IMR-90 (cell line): ENCODE measurements around the gene IFIT1B. TPM values are rescaled to one million over a fixed set of nuclear protein-coding genes. Genes with fewer than 3 reads are reported as not detected.

Experiments used
- ATAC-seq: fragments of 200-7000 bp; cut with Tn5 transposase; 2 replicates; pipeline ENCODE4 v1.9.1; 2020; ENCODE audit warnings: low read depth, mild to moderate bottlenecking, moderate library complexity
- BruUV-seq: library from RNA; stranded (reverse); fragments of 400-500 nt; replicated peaks from 2 replicates; lab custom pipeline; 2021; lab: Mats Ljungman, UMichigan
- CTCF ChIA-PET: fragments of 300-600 bp; formaldehyde crosslinking; extraction: SDS; loops from one replicate; lab custom pipeline; 2021; ENCODE audit warnings: antibody characterized with exemption; lab: Yijun Ruan, JAX
- POLR2A ChIA-PET: fragments of 300-600 bp; sonication (Branson Sonifier 250); formaldehyde crosslinking; loops from one replicate; lab custom pipeline; 2022; ENCODE audit warnings: antibody characterized with exemption; ENCODE audit not compliant: unreplicated experiment; lab: Charles Lee
- DNase-seq: peaks from one replicate; pipeline ENCODE4 v3.0.0; 2013
- H2AFZ ChIP-seq: replicated peaks from 2 replicates; pipeline ENCODE3; 2013; ENCODE audit warnings: low read length, mild to moderate bottlenecking; ENCODE audit not compliant: poor library complexity
- H2AK5ac ChIP-seq: 2 replicates; pipeline ENCODE4 v1.6.1; 2013; ENCODE audit warnings: low read depth, low read length, inconsistent platforms
- H2AK9ac ChIP-seq: replicated peaks from 2 replicates; pipeline ENCODE3; 2013; ENCODE audit warnings: mild to moderate bottlenecking, low read depth, low read length, moderate library complexity; ENCODE audit not compliant: poor library complexity
- H2BK120ac ChIP-seq: 2 replicates; pipeline ENCODE4 v1.6.1; 2013; ENCODE audit warnings: low read depth, low read length, inconsistent platforms
- H2BK15ac ChIP-seq: 3 replicates; pipeline ENCODE4 v1.6.1; 2013; ENCODE audit warnings: low read depth, low read length, inconsistent platforms
- H2BK20ac ChIP-seq: 2 replicates; pipeline ENCODE4 v1.6.1; 2013; ENCODE audit warnings: low read depth, mild to moderate bottlenecking, inconsistent platforms, low read length, moderate library complexity
- H2BK5ac ChIP-seq: 2 replicates; pipeline ENCODE4 v1.6.1; 2013; ENCODE audit warnings: mild to moderate bottlenecking, low read depth, low read length, inconsistent platforms; ENCODE audit not compliant: poor library complexity, severe bottlenecking
- H3K14ac ChIP-seq: replicated peaks from 2 replicates; pipeline ENCODE4 v1.6.1; 2013; ENCODE audit warnings: low read depth, low read length, inconsistent platforms
- H3K18ac ChIP-seq: 2 replicates; pipeline ENCODE4 v1.6.1; 2013; ENCODE audit warnings: low read depth, low read length, control low read depth
- H3K23ac ChIP-seq: 2 replicates; pipeline ENCODE4 v1.6.1; 2013; ENCODE audit warnings: low read depth, low read length, inconsistent platforms
- H3K27ac ChIP-seq: 2 replicates; pipeline ENCODE4 v1.5.1; 2013; ENCODE audit warnings: mild to moderate bottlenecking, control low read depth, low read length; ENCODE audit not compliant: insufficient read depth
- H3K27me3 ChIP-seq: 2 replicates; pipeline ENCODE4 v1.6.1; 2013; ENCODE audit warnings: low read length; ENCODE audit not compliant: control insufficient read depth, insufficient read depth
- H3K36me3 ChIP-seq: 2 replicates; pipeline ENCODE4 v1.6.1; 2013; ENCODE audit warnings: low read length, mixed read lengths; ENCODE audit not compliant: control insufficient read depth, insufficient read depth
- H3K4ac ChIP-seq: 2 replicates; pipeline ENCODE4 v1.6.1; 2013; ENCODE audit warnings: low read depth, low read length, inconsistent platforms
- H3K4me1 ChIP-seq: 2 replicates; pipeline ENCODE4 v1.6.1; 2013; ENCODE audit warnings: low read length, mixed read lengths; ENCODE audit not compliant: control insufficient read depth, insufficient read depth
- H3K4me2 ChIP-seq: 2 replicates; pipeline ENCODE4 v1.6.1; 2013; ENCODE audit warnings: low read depth, mild to moderate bottlenecking, control low read depth, low read length, moderate library complexity
- H3K4me3 ChIP-seq: 2 replicates; pipeline ENCODE4 v1.5.1; 2013; ENCODE audit warnings: low read depth, mild to moderate bottlenecking, control low read depth, low read length, moderate library complexity; ENCODE audit not compliant: insufficient read depth
- H3K56ac ChIP-seq: 2 replicates; pipeline ENCODE4 v1.6.1; 2013; ENCODE audit warnings: low read length, inconsistent platforms; ENCODE audit not compliant: insufficient read depth; ENCODE audit errors: extremely low read depth
- H3K79me1 ChIP-seq, 2 experiments: 2 replicates each; pipeline ENCODE4 v1.6.1; 2013; ENCODE audit warnings: low read length in 2 of 2, inconsistent platforms in 1 of 2, low read depth in 1 of 2
- H3K9ac ChIP-seq: 2 replicates; pipeline ENCODE4 v1.6.1; 2013; ENCODE audit warnings: low read depth, low read length, control low read depth
- H3K9me1 ChIP-seq: 2 replicates; pipeline ENCODE4 v1.6.1; 2013; ENCODE audit warnings: low read length, inconsistent platforms; ENCODE audit not compliant: insufficient read depth
- H3K9me3 ChIP-seq: 2 replicates; pipeline ENCODE4 v1.6.1; 2013; ENCODE audit warnings: low read length; ENCODE audit not compliant: control insufficient read depth, insufficient read depth
- H4K20me1 ChIP-seq: 2 replicates; pipeline ENCODE4 v1.6.1; 2013; ENCODE audit warnings: low read length, inconsistent platforms; ENCODE audit not compliant: insufficient read depth
- H4K5ac ChIP-seq: 2 replicates; pipeline ENCODE4 v1.6.1; 2013; ENCODE audit warnings: mild to moderate bottlenecking, low read depth, low read length, control low read depth
- H4K8ac ChIP-seq, 2 experiments: 2 replicates each; pipeline ENCODE4 v1.6.1; 2013; ENCODE audit warnings: low read depth in 2 of 2, low read length in 2 of 2, control low read depth in 1 of 2, inconsistent platforms in 1 of 2
- H4K91ac ChIP-seq: 2 replicates; pipeline ENCODE4 v1.6.1; 2013; ENCODE audit warnings: low read depth, low read length, inconsistent platforms; ENCODE audit not compliant: insufficient read depth
- MAZ ChIP-seq: IDR thresholded peaks from 2 replicates; pipeline ENCODE4 v1.6.1; 2012; ENCODE audit warnings: low read depth, mild to moderate bottlenecking, low read length, improper control_type of control experiment, moderate library complexity, borderline replicate concordance
- NFE2L2 ChIP-seq: fragments of 150-350 bp; IDR thresholded peaks from 2 replicates; pipeline ENCODE4 v1.6.1; 2016; ENCODE audit warnings: low read depth, mild to moderate bottlenecking, low read length
- RAD21 ChIP-seq: IDR thresholded peaks from 2 replicates; pipeline ENCODE4 v1.6.1; 2012; ENCODE audit warnings: low read length, improper control_type of control experiment
- RFX5 ChIP-seq: IDR thresholded peaks from 2 replicates; pipeline ENCODE4 v1.8.0; 2012; ENCODE audit warnings: low read depth, mild to moderate bottlenecking, low read length, moderate library complexity
- SMC3 ChIP-seq: fragments of 150-350 bp; IDR thresholded peaks from 2 replicates; pipeline ENCODE4 v1.6.1; 2016; ENCODE audit warnings: low read depth, mild to moderate bottlenecking, antibody characterized with exemption, low read length, moderate library complexity
- whole genome bisulfite sequencing, 2 experiments: methylation state at CpG; one replicate each; pipeline versions ENCODE4 v1.1.5 to v1.1.7; 2013; ENCODE audit warnings: missing lambda C conversion rate in 2 of 2; ENCODE audit not compliant: insufficient read length in 1 of 2; ENCODE audit errors: extremely low coverage in 2 of 2; 5-methylcytosine and 5-hydroxymethylcytosine counted together
- dilution Hi-C: fragments of 300-500 bp; cut with HindIII; formaldehyde crosslinking; loops from one replicate; pipeline ENCODE4 v1.14.3; 2018; ENCODE audit warnings: low sequenced_read_pairs; ENCODE audit not compliant: unreplicated experiment
- in situ Hi-C: fragments of 300-500 bp; cut with MboI; formaldehyde crosslinking; loops from 3 replicates; pipeline ENCODE4 v1.14.3; 2019; ENCODE audit warnings: low sequenced_read_pairs, inconsistent platforms, mixed read lengths
- intact Hi-C: fragments of 100-400 bp; cut with micrococcal nuclease; formaldehyde crosslinking; loops from 2 replicates; pipeline ENCODE4 v1.10.0; 2022
- polyA plus RNA-seq, 3 experiments: library from polyadenylated mRNA; depleted of rRNA; stranded (reverse); fragments of >200 nt; gene quantifications; 2 replicates each; pipeline ENCODE4 v1.2.3, GENCODE V29; 2012; ENCODE audit warnings: low replicate concordance in 1 of 3
- total RNA-seq: library from RNA; depleted of rRNA; stranded (reverse); fragments of >200 nt; gene quantifications from 2 replicates; pipeline ENCODE4 v1.2.3, GENCODE V29; 2012
- TF ChIP-seq, protein P1 (sequence below): conservative IDR thresholded peaks from 2 replicates; pipeline ENCODE4 v1.5.1; 2012; ENCODE audit warnings: mild to moderate bottlenecking, low read depth, low read length, improper control_type of control experiment

IFIT1B gene
- total and polyA plus RNA-seq, 2 of the 4 experiments (the other 2 are of a cell fraction), result not detected

DNA sequence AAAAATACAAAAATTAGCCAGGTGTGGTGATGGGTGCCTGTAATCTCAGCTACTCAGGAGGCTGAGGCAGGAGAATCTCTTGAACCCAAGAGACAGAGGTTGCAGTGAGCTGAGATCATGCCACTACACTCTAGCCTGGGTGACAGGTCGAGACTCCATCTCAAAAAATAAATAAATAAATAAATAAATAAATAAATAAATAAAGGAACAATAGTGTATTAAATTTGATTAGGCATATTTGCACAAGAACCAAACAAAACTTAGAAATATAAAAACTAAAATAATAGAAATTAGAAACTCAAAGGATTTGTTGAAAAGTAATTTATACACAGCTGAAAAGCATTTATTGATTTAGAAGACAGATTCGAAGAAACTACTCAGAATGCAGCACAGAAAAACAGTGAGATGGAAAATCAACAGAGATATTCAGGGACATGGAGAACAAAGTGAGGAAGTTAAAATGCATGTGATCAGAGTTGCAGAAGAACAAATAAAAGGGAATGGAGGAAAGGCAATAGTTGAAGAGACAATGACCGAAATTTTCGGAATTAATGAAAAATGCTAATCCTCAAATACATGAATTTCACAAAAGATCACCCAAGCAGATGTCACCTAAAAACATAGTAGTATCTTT lies 32.4 kb upstream of the IFIT1B start:
- TF ChIP-seq MAZ, result no peak
- TF ChIP-seq RFX5, result no peak
- TF ChIP-seq RAD21, result no peak
- TF ChIP-seq NFE2L2, result no peak
- no peak for TF ChIP-seq SMC3
- TF ChIP-seq, protein P1, sequence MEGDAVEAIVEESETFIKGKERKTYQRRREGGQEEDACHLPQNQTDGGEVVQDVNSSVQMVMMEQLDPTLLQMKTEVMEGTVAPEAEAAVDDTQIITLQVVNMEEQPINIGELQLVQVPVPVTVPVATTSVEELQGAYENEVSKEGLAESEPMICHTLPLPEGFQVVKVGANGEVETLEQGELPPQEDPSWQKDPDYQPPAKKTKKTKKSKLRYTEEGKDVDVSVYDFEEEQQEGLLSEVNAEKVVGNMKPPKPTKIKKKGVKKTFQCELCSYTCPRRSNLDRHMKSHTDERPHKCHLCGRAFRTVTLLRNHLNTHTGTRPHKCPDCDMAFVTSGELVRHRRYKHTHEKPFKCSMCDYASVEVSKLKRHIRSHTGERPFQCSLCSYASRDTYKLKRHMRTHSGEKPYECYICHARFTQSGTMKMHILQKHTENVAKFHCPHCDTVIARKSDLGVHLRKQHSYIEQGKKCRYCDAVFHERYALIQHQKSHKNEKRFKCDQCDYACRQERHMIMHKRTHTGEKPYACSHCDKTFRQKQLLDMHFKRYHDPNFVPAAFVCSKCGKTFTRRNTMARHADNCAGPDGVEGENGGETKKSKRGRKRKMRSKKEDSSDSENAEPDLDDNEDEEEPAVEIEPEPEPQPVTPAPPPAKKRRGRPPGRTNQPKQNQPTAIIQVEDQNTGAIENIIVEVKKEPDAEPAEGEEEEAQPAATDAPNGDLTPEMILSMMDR, result no peak
- no peaks in the 10 kb centered on the region for H4K20me1 ChIP-seq
- dilution Hi-C loops, result no loop called here

More for the DNA sequence above, 32.4 kb upstream of the IFIT1B start:
- Histone ChIP-seq H2BK20ac (no peak overlapping the region), H3K4ac (no peak overlapping the region), H3K79me1 (no peaks in the 10 kb centered on the region), H3K27me3 (no peaks in the 10 kb centered on the region), H2BK120ac (no peak overlapping the region), H3K4me1 (peaks cover 5% of the 10 kb centered on the region), H2AK5ac (no peak overlapping the region), H3K56ac (no peak overlapping the region), H3K4me3 (no peak overlapping the region), H4K5ac (no peak overlapping the region), H3K23ac (no peak overlapping the region), H2AFZ (no peak overlapping the region), H2BK5ac (no peak overlapping the region), H3K9ac (no peak overlapping the region), H4K8ac (no peak overlapping the region), H3K9me3 (no peaks in the 10 kb centered on the region), H3K14ac (no peak overlapping the region), H3K18ac (no peak overlapping the region), H2BK15ac (no peak overlapping the region), H4K91ac (no peak overlapping the region), H3K36me3 (no peaks in the 10 kb centered on the region), H3K27ac (no peak overlapping the region), H3K4me2 (no peak overlapping the region), H3K9me1 (no peaks in the 10 kb centered on the region; the same call in 1 of the 2 replicates), H2AK9ac (no peak overlapping the region)
- ChIA-PET POLR2A (no interaction called here), CTCF (no interaction called here)
- BruUV-seq, result no TSS peak
- DNase-seq (no peak), ATAC-seq (no peak)
- intact Hi-C loops, result no loop called here
- in situ Hi-C loops, result no loop called here
- no CpG with 5 or more reads among the region's 4 CpGs for WGBS, 2 experiments
